OCI-LY3 (cell line): ENCODE data around the gene MAGI1.

Experiments used
- EZH2phosphoT487 ChIP-seq: fragments of 200-600 bp; shearing (Covaris generic); IDR thresholded peaks from 2 replicates; pipeline ENCODE4 v1.6.1; 2018; ENCODE audit warnings: antibody characterized with exemption, mixed run types, low read depth
- TF ChIP-seq, protein P1 (sequence below): fragments of 200-600, 300-600 bp; sonication (generic); IDR thresholded peaks from 2 replicates; pipeline ENCODE4 v1.5.1; 2014; ENCODE audit warnings: antibody characterized with exemption, low read length, low read depth

- TF ChIP-seq EZH2phosphoT487 = no peak
- TF ChIP-seq, protein P1, sequence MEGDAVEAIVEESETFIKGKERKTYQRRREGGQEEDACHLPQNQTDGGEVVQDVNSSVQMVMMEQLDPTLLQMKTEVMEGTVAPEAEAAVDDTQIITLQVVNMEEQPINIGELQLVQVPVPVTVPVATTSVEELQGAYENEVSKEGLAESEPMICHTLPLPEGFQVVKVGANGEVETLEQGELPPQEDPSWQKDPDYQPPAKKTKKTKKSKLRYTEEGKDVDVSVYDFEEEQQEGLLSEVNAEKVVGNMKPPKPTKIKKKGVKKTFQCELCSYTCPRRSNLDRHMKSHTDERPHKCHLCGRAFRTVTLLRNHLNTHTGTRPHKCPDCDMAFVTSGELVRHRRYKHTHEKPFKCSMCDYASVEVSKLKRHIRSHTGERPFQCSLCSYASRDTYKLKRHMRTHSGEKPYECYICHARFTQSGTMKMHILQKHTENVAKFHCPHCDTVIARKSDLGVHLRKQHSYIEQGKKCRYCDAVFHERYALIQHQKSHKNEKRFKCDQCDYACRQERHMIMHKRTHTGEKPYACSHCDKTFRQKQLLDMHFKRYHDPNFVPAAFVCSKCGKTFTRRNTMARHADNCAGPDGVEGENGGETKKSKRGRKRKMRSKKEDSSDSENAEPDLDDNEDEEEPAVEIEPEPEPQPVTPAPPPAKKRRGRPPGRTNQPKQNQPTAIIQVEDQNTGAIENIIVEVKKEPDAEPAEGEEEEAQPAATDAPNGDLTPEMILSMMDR = no peak
These were observed 177.0 kb downstream of the MAGI1 start for GRCh38 chr3:65861718-65862117.
